CD4-positive, alpha-beta T cell treated with Interleukin-1 beta for 1 hour (primary cell): ENCODE results near the gene FBXO24.

Experiments
- DNase-seq, 2 donors: peaks; one replicate each; pipeline ENCODE4 v3.0.0-alpha.2; 2020 to 2022

Gene FBXO24

GRCh38 chr7:100591596-100591995 is 5.5 kb downstream of the FBXO24 start:
- DNase-seq: no peak

GRCh38 chr7:100595188-100595587 is 9.1 kb downstream of the FBXO24 start:
- DNase-seq: no peak

- no peak for DNase-seq
Observed at GRCh38 chr7:100598425-100598824, 12.3 kb downstream of the FBXO24 start.

- DNase-seq: no peak
Observed at GRCh38 chr7:100599911-100600729, 14.0 kb downstream of the FBXO24 start.

- DNase-seq: no peak
Observed at GRCh38 chr7:100600730-100601038, 14.6 kb downstream of the FBXO24 start.

- DNase-seq: no peak
Observed at GRCh38 chr7:100602889-100603725, 17.0 kb downstream of the FBXO24 start.

- no peak for DNase-seq
Observed at GRCh38 chr7:100603726-100604027, 17.5 kb downstream of the FBXO24 start.

- peak; percentile 79 to 83 for DNase-seq
Observed at GRCh38 chr7:100604028-100604975, 18.2 kb downstream of the FBXO24 start.

GRCh38 chr7:100604976-100605911 is 19.1 kb downstream of the FBXO24 start:
- peak; percentile 41 to 42 for DNase-seq

- no peak for DNase-seq
Observed at GRCh38 chr7:100606313-100606712, 20.2 kb downstream of the FBXO24 start.

- DNase-seq: no peak
Observed at GRCh38 chr7:100607111-100607510, 21.0 kb downstream of the FBXO24 start.

- DNase-seq: no peak
Observed at GRCh38 chr7:100609958-100610357, 23.8 kb downstream of the FBXO24 start.

GRCh38 chr7:100611983-100612729 is 26.0 kb downstream of the FBXO24 start, which contains the start of gene MOSPD3:
Gene MOSPD3 (plus strand): TSS chr7:100612540. CDS start chr7:100612792, 252 bp downstream.
- peak; percentile 98 for DNase-seq

GRCh38 chr7:100612730-100613390 is 26.7 kb downstream of the FBXO24 start:
- DNase-seq: peak in 1 of 2 donors; percentile 22

- peak in 1 of 2 donors; percentile 13 for DNase-seq
Observed at GRCh38 chr7:100613412-100614175, 27.5 kb downstream of the FBXO24 start.

- DNase-seq: no peak
Observed at GRCh38 chr7:100614308-100614861, 28.3 kb downstream of the FBXO24 start.

GRCh38 chr7:100620239-100620638 is 34.1 kb downstream of the FBXO24 start:
- no peak for DNase-seq

- DNase-seq: no peak
Observed at GRCh38 chr7:100620804-100621203, 34.7 kb downstream of the FBXO24 start.

GRCh38 chr7:100621554-100621953 is 35.4 kb downstream of the FBXO24 start:
- no peak for DNase-seq
